Measurements from ENCODE around the gene MED23. TPM values are rescaled to one million over a fixed set of nuclear protein-coding genes. Genes with fewer than 3 reads are reported as not detected.

Gene MED23, protein sequence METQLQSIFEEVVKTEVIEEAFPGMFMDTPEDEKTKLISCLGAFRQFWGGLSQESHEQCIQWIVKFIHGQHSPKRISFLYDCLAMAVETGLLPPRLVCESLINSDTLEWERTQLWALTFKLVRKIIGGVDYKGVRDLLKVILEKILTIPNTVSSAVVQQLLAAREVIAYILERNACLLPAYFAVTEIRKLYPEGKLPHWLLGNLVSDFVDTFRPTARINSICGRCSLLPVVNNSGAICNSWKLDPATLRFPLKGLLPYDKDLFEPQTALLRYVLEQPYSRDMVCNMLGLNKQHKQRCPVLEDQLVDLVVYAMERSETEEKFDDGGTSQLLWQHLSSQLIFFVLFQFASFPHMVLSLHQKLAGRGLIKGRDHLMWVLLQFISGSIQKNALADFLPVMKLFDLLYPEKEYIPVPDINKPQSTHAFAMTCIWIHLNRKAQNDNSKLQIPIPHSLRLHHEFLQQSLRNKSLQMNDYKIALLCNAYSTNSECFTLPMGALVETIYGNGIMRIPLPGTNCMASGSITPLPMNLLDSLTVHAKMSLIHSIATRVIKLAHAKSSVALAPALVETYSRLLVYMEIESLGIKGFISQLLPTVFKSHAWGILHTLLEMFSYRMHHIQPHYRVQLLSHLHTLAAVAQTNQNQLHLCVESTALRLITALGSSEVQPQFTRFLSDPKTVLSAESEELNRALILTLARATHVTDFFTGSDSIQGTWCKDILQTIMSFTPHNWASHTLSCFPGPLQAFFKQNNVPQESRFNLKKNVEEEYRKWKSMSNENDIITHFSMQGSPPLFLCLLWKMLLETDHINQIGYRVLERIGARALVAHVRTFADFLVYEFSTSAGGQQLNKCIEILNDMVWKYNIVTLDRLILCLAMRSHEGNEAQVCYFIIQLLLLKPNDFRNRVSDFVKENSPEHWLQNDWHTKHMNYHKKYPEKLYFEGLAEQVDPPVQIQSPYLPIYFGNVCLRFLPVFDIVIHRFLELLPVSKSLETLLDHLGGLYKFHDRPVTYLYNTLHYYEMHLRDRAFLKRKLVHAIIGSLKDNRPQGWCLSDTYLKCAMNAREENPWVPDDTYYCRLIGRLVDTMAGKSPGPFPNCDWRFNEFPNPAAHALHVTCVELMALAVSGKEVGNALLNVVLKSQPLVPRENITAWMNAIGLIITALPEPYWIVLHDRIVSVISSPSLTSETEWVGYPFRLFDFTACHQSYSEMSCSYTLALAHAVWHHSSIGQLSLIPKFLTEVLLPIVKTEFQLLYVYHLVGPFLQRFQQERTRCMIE (N-terminal part only)
- total RNA-seq (10 to 100 TPM in 8 of 9 donors, 1 to 10 TPM in 1; 9.6 to 15.3 (median 11.4) TPM), polyA plus RNA-seq (1 to 10 TPM; 5.7 to 7.7 TPM)
- long read RNA-seq, donor 1, full-length matches to known transcripts: 1 of 5 reads
- long read RNA-seq, donor 1, partial matches to known transcripts: 2 of 5 reads
- long read RNA-seq, donor 1, other reads (novel, unspliced or antisense): 2 of 5 reads
- long read RNA-seq, donor 2, partial matches to known transcripts: 2 of 2 reads
- long read RNA-seq, donor 2, other reads (novel, unspliced or antisense): 0 of 2 reads
- long read RNA-seq, donor 3, full-length matches to known transcripts: 3 of 8 reads
- long read RNA-seq, donor 3, partial matches to known transcripts: 2 of 8 reads
- long read RNA-seq, donor 3, other reads (novel, unspliced or antisense): 3 of 8 reads

DNA sequence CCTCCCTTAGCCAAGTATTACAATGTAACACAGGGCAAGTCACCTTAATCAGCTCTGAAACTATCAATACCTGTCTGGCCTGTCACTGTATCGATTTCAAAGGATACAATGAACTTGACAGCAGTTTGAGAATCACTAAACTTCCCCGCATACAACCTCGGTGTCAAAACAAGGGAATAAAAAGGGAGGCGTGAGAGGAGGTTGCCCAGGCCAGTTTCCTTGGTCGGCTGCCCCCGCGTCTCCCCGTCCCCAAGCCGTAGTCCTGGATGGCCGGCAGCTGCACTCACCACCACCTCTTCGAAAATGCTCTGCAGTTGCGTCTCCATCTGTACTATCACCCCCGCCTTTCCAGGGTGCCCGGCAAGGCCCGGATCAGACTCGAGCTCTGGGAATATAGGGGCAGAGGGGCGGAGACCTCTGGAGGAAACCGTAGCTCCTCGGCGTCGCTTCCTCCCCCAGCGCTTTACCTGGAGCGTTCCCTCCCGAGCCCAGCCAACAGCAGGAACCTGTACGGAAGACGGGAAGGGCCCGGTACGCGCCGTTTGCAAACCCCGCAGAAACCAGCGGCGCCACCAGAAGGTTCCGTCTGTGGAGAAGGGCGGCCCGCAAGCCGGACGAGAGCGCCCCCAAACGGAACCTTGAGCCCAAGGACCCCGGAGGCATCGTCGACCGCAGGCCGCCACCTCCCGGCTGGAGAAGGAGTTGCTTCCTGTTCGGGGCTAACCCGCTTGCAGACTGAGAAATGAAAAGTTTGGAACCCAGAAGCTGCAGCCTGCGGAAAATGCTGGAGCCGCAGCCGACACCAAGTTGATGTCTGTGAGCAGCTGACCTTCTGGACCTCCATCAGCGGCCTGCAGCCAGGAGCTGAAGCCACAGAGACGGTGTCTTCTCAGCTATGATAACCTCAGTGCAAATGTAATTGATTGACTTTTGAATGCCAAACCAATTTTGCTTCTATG is at the start of gene MED23:
Gene MED23 (minus strand): TSS at position 519 of the 959 bp plus-strand sequence. CDS start 193 bp downstream, at position 326.
- peak within 1 kb of the TSS in 11 of 12 donors; percentile 41 to 83 (median 72) for H3K27ac ChIP-seq
- H3K27me3 ChIP-seq: no peaks in the 10 kb centered on the region
- ATAC-seq: peak; percentile 94 to 99 (median 98)
- intact Hi-C loops (cut with DNase I): loop anchor here in 3 of 10 donors (5.0 to 10.0 kb wide), 3 partner anchors 736 to 743 kb away; no protein-coding TSS in a partner anchor
- TF ChIP-seq POLR2A (IDR thresholded peaks at IDR 0.05): peak in 1 of 2 donors; percentile 62
- TF ChIP-seq, protein P1, sequence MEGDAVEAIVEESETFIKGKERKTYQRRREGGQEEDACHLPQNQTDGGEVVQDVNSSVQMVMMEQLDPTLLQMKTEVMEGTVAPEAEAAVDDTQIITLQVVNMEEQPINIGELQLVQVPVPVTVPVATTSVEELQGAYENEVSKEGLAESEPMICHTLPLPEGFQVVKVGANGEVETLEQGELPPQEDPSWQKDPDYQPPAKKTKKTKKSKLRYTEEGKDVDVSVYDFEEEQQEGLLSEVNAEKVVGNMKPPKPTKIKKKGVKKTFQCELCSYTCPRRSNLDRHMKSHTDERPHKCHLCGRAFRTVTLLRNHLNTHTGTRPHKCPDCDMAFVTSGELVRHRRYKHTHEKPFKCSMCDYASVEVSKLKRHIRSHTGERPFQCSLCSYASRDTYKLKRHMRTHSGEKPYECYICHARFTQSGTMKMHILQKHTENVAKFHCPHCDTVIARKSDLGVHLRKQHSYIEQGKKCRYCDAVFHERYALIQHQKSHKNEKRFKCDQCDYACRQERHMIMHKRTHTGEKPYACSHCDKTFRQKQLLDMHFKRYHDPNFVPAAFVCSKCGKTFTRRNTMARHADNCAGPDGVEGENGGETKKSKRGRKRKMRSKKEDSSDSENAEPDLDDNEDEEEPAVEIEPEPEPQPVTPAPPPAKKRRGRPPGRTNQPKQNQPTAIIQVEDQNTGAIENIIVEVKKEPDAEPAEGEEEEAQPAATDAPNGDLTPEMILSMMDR (IDR thresholded peaks at IDR 0.05): peak; percentile 84 to 100 (median 96)
- WGBS, 4 donors: 0 to 1% (median 1%) methylated on average over 27 to 53 of the region's 53 CpGs
- peak within 1 kb of the TSS; percentile 35 to 88 (median 82) for H3K4me3 ChIP-seq
- H3K36me3 ChIP-seq: peaks cover 0 to 38% (median 29%) of the 10 kb centered on the region in 9 donors
- no peaks in the 10 kb centered on the region for H3K9me3 ChIP-seq
- DNase-seq: peak; percentile 93 to 96 (median 95)
- H3K4me1 ChIP-seq: peaks cover 0 to 24% (median 15%) of the 10 kb centered on the region in 12 donors

DNA sequence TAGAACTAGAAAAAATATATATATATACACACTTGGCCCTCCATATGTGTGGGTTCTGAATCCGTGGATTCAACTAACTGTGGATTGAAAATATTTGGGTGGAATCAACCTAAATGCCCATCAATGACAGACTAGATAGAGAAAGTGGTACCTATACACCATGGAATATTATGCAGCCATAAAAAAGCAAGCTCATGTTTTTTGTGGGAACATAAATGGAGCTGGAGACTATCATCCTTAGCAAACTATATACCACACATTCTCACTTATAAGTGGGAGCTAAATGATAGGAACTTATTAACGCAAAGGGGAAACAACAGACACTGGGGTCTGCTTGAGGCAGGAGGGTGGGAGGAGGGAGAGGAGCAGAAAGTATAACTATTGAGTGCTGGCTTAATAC is 45.1 kb upstream of the MED23 start:
- WGBS, 4 donors: 90 to 93% (median 92%) methylated on average over 2 of the region's 2 CpGs
- intact Hi-C loops (cut with DNase I): no loop called here
- H3K27ac ChIP-seq: no peak overlapping the region
- no peaks in the 10 kb centered on the region for H3K27me3 ChIP-seq
- no peaks in the 10 kb centered on the region for H3K36me3 ChIP-seq
- DNase-seq (no peak), ATAC-seq (no peak)
- no peak overlapping the region for H3K4me3 ChIP-seq
- H3K4me1 ChIP-seq: no peaks in the 10 kb centered on the region
- TF ChIP-seq, protein P1 (IDR thresholded peaks at IDR 0.05): no peak
- TF ChIP-seq POLR2A (IDR thresholded peaks at IDR 0.05): no peak
- H3K9me3 ChIP-seq: no peaks in the 10 kb centered on the region

DNA sequence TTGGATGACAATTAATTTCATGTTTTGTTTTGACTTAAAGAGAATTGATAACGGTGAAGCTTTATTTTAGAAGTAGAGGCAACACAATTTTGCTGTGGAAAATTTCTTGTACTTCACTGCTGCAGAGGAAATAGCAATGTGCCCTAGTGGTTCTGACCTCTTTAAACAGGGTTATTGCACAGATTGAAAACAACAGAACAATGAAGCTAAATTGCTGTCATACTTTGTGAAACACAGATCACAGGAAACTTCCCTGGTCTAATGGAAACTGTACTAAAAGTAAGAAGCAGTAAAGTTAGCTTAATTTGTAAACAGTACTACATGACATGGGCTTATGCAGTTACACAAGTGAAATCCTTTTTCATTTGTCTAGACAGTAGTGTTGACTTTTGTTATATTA is 41.8 kb upstream of the MED23 start:
- Histone ChIP-seq H3K27ac (no peak overlapping the region), H3K36me3 (no peaks in the 10 kb centered on the region), H3K27me3 (no peaks in the 10 kb centered on the region), H3K4me1 (no peaks in the 10 kb centered on the region), H3K9me3 (no peaks in the 10 kb centered on the region), H3K4me3 (no peak overlapping the region)
- ATAC-seq (no peak), DNase-seq (no peak)
- TF ChIP-seq, protein P1 (IDR thresholded peaks at IDR 0.05): no peak
- TF ChIP-seq POLR2A (IDR thresholded peaks at IDR 0.05): no peak
- WGBS, 4 donors: 43 to 67% (median 46%) methylated on average over 1 of the region's 1 CpG
- intact Hi-C loops (cut with DNase I): no loop called here
